T-cell (primary cell): ENCODE results near the gene TRIP13. TPM values are rescaled to one million over a fixed set of nuclear protein-coding genes. Genes with fewer than 3 reads are reported as not detected.

Experiments
- ATAC-seq, 4 experiments: fragments of 200-7000 bp in 3 of 4; fragments of 150-1000 bp in 1 of 4; cut with Tn5 transposase; replicated peaks in 1 of 4; 1 replicate in 3 of 4; 2 replicates in 1 of 4; pipeline ENCODE4 v1.10.0; 2021; ENCODE audit warnings: moderate library complexity in 3 of 4, mild to moderate bottlenecking in 2 of 4, moderate number of reproducible peaks in 1 of 4
- CTCF ChIA-PET, 2 donors: fragments of 300-600 bp; sonication (Branson Sonifier 250); formaldehyde crosslinking; loops; one replicate each; lab custom pipeline; 2022; ENCODE audit warnings: antibody characterized with exemption in 2 of 2; lab: Charles Lee
- POLR2A ChIA-PET, 2 donors: fragments of 300-600 bp; sonication (Branson Sonifier 250); formaldehyde crosslinking; loops; one replicate each; lab custom pipeline; 2022; ENCODE audit warnings: antibody characterized with exemption in 2 of 2; lab: Charles Lee
- DNase-seq, 35 experiments: peaks; one replicate each; pipeline versions ENCODE4 v3.0.0 to v3.0.0-alpha.2; 2013 to 2023
- H3K27ac ChIP-seq: one replicate; pipeline ENCODE4 v1.5.1; 2013; ENCODE audit warnings: low read length
- H3K27me3 ChIP-seq, 2 experiments: replicated peaks in 1 of 2; 1 replicate in 1 of 2; 2 replicates in 1 of 2; pipeline versions ENCODE4 v1.6.1 to v1.7.0; 2013; ENCODE audit warnings: low read length in 1 of 2, mixed read lengths in 1 of 2; ENCODE audit not compliant: control insufficient read depth in 2 of 2, insufficient read depth in 2 of 2; ENCODE audit errors: extremely low read depth in 1 of 2
- H3K36me3 ChIP-seq, 2 donors: 1 replicate in 1 of 2; 2 replicates in 1 of 2; pipeline versions ENCODE4 v1.6.1 to v1.7.0; 2013; ENCODE audit warnings: low read length in 1 of 2; ENCODE audit not compliant: control insufficient read depth in 2 of 2, insufficient read depth in 1 of 2; ENCODE audit errors: extremely low read depth in 1 of 2
- H3K4me1 ChIP-seq, 2 experiments: 1 replicate in 1 of 2; 2 replicates in 1 of 2; pipeline versions ENCODE4 v1.6.1 to v1.7.0; 2013; ENCODE audit warnings: low read length in 2 of 2, mixed read lengths in 1 of 2; ENCODE audit not compliant: insufficient read depth in 2 of 2, control insufficient read depth in 1 of 2; ENCODE audit errors: extremely low read depth in 1 of 2
- H3K4me3 ChIP-seq, 2 donors: 1 replicate in 1 of 2; 2 replicates in 1 of 2; pipeline versions ENCODE4 v1.5.1 to v1.7.0; 2013; ENCODE audit warnings: mild to moderate bottlenecking in 2 of 2, low read length in 1 of 2, moderate library complexity in 1 of 2; ENCODE audit not compliant: control insufficient read depth in 1 of 2; ENCODE audit errors: extremely low read depth in 1 of 2
- H3K9me3 ChIP-seq: 2 replicates; pipeline ENCODE4 v1.7.0; 2013
- H3K27ac Mint-ChIP-seq, 2 donors: one replicate each; pipeline ENCODE4 v1.8.0; 2020 to 2021; ENCODE audit warnings: mild to moderate bottlenecking in 2 of 2, mixed read lengths in 2 of 2
- H3K27me3 Mint-ChIP-seq, 2 donors: one replicate each; pipeline ENCODE4 v1.8.0; 2021 to 2022; ENCODE audit warnings: mixed read lengths in 2 of 2
- H3K36me3 Mint-ChIP-seq: one replicate; pipeline ENCODE4 v1.8.0; 2021; ENCODE audit warnings: mixed read lengths
- H3K4me1 Mint-ChIP-seq, 3 donors: one replicate each; pipeline ENCODE4 v1.8.0; 2020 to 2022; ENCODE audit warnings: mixed read lengths in 3 of 3, mild to moderate bottlenecking in 1 of 3
- H3K4me3 Mint-ChIP-seq, 3 donors: one replicate each; pipeline ENCODE4 v1.8.0; 2020 to 2022; ENCODE audit warnings: mild to moderate bottlenecking in 3 of 3, mixed read lengths in 3 of 3, moderate library complexity in 3 of 3
- H3K9me3 Mint-ChIP-seq, 3 donors: one replicate each; pipeline ENCODE4 v1.8.0; 2020 to 2022; ENCODE audit warnings: mixed read lengths in 3 of 3
- WGBS: methylation state at CpG from one replicate; pipeline ENCODE4 v1.1.5; 2013; ENCODE audit warnings: missing lambda C conversion rate; ENCODE audit not compliant: insufficient coverage; 5-methylcytosine and 5-hydroxymethylcytosine counted together
- total RNA-seq, 35 experiments: library from RNA in 6 of 35; stranded (reverse) in 6 of 35; fragments of 120-200 nt in 1 of 35; gene quantifications; one replicate each; pipeline versions ENCODE4 v1.2.1 to v1.2.4 and lab custom pipeline; 2013 to 2026

Gene TRIP13
- total RNA-seq, 5 donors from 2014 or later (not counting 1 experiment from before 2014, with no cell fraction given) = 0.66 to 1.3 (median 0.95) TPM

DNA sequence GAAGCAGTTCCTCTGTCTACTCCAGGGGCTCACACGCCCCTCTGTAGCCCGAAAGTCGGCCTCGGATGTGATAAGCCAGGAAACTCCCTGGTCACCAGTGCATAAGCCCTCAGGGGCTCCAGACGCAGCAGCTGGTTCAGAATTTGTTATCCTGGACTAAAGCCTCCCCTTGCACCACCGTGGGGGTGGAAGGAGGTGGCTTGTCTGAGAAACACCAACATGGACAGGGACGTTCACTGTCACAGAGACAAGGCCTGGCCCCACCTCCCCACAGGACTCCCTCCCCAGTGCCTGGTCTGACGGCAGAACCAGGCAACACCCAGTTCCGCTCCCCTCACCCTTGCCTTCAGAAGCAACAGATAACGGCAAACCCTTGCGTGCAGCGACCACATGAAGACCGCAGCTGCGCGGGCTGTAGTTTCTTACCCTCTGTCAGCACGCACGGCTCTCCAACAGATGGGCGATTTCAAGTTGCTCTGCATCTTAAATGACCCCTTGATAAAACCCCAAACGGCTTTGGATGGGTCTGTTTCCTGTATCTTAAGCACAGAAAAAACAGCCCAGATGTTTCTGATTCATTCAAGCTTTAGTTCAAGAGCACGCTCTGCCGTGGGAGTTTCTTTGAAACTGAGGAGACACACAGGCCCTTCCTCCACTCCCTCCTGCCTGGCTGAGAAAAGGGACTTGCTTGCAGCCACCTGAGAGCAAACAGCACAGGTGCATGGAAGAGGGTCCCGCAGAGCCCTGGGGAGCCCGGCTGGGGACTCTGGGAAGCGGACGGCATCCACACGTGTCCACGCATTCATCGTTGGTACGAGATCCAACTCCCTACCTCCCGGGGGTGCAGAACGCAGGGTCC lies 71.2 kb downstream of the TRIP13 start:
- H3K27me3 Mint-ChIP-seq = peaks cover 38 to 57% of the 10 kb centered on the region in 2 donors
- POLR2A ChIA-PET = no interaction called here
- peaks cover 2 to 79% of the 10 kb centered on the region in 2 experiments for H3K27me3 ChIP-seq
- no peaks in the 10 kb centered on the region for H3K9me3 Mint-ChIP-seq
- peaks cover 10 to 24% of the 10 kb centered on the region in 2 experiments for H3K4me1 ChIP-seq
- peak overlapping the region; percentile 59 to 64 for H3K27ac Mint-ChIP-seq
- 15% methylated on average over 24 of the region's 31 CpGs for WGBS
- H3K4me3 ChIP-seq = peak overlapping the region in 1 of 2 donors; percentile 58
- H3K36me3 ChIP-seq = no peaks in the 10 kb centered on the region
- ATAC-seq = peak; percentile 83 to 93 (median 88)
- H3K4me3 Mint-ChIP-seq = peak overlapping the region; percentile 69 to 84 (median 71)
- peak in 32 of 35 experiments; percentile 12 to 72 (median 48) for DNase-seq
- CTCF ChIA-PET = no interaction called here
- H3K9me3 ChIP-seq = no peaks in the 10 kb centered on the region
- peaks cover 18 to 29% (median 21%) of the 10 kb centered on the region in 3 donors for H3K4me1 Mint-ChIP-seq
- H3K36me3 Mint-ChIP-seq = no peaks in the 10 kb centered on the region
- no peak overlapping the region for H3K27ac ChIP-seq

DNA sequence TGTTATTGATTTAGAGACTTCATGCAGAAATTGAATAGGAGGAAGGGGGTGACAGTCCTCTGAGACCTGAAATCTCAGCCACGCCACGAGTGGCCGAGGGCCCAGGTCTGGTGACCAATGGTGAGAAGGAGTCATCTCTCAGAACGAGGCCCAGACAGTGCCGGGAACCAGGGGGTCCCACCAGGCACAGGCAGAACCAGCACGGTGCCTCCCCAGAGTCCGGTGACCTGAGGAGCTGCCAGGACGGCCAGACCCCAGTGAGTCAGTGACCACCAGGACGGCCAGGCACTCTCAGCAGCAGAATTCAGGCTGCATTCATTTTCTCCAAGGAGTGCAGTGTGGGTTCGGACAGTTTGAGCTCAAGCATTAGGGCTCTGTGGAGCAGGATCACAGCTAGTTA lies 72.1 kb downstream of the TRIP13 start:
- ChIA-PET POLR2A (no interaction called here), CTCF (no interaction called here)
- Mint-ChIP-seq H3K27ac (no peak overlapping the region), H3K27me3 (peaks cover 47 to 66% of the 10 kb centered on the region in 2 donors), H3K4me3 (peak overlapping the region in 1 of 3 donors; percentile 84), H3K9me3 (no peaks in the 10 kb centered on the region), H3K4me1 (peaks cover 25 to 38% (median 27%) of the 10 kb centered on the region in 3 donors), H3K36me3 (no peaks in the 10 kb centered on the region)
- H3K36me3 ChIP-seq = no peaks in the 10 kb centered on the region
- no peak for ATAC-seq
- H3K9me3 ChIP-seq = no peaks in the 10 kb centered on the region
- H3K4me1 ChIP-seq = peaks cover 10 to 24% of the 10 kb centered on the region in 2 experiments
- no peak overlapping the region for H3K27ac ChIP-seq
- 89% methylated on average over 10 of the region's 10 CpGs for WGBS
- no peak for DNase-seq
- no peak overlapping the region for H3K4me3 ChIP-seq
- peaks cover 2 to 82% of the 10 kb centered on the region in 2 experiments for H3K27me3 ChIP-seq

DNA sequence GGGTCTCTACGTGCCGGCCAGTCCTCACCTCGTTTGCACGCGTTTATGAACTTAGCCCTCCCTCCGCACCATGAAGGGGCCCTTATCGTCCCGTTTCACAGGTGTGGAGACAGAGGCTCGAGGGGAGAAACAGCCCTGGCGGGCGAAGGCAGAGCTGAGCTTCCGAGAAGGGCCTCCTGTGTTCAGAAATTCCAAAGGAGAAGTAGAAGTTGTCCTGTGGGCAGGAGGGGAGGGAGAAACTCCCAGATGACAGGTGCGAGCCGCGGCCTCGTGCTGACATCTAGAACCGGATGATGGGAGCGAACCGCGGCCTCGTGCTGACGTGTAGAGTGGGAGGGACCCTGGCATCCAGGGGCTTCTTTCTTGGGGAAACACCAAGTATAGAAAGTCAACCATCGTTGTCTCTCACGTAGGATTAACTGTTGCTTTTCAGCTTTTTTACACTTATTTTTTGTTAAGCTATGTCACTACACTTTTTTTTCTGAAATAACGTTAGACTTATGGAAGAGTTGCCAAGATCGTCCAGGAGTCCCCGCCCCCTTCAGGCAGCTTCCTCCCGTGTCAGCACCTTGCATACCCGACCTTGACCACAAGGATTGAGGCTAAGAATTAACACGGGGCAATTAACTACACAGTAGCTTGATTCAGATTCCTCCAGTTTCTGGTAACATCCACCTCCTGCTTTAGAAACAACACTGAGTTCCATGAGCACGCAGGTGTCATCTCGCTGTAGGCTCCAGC lies 73.1 kb downstream of the TRIP13 start:
- no peaks in the 10 kb centered on the region for H3K36me3 ChIP-seq
- ChIA-PET POLR2A (no interaction called here), CTCF (no interaction called here)
- ATAC-seq (no peak), DNase-seq (peak in 1 of 35 experiments; percentile 25)
- no peak overlapping the region for H3K27ac ChIP-seq
- no peaks in the 10 kb centered on the region for H3K9me3 ChIP-seq
- no peak overlapping the region for H3K4me3 Mint-ChIP-seq
- no peak overlapping the region for H3K4me3 ChIP-seq
- H3K4me1 Mint-ChIP-seq = peaks cover 23 to 38% (median 27%) of the 10 kb centered on the region in 3 donors
- peaks cover 44 to 60% of the 10 kb centered on the region in 2 donors for H3K27me3 Mint-ChIP-seq
- H3K27ac Mint-ChIP-seq = no peak overlapping the region
- 79% methylated on average over 26 of the region's 32 CpGs for WGBS
- H3K27me3 ChIP-seq = peaks cover 2 to 74% of the 10 kb centered on the region in 2 experiments
- no peaks in the 10 kb centered on the region for H3K36me3 Mint-ChIP-seq
- H3K9me3 Mint-ChIP-seq = no peaks in the 10 kb centered on the region
- peaks cover 10 to 24% of the 10 kb centered on the region in 2 experiments for H3K4me1 ChIP-seq

DNA sequence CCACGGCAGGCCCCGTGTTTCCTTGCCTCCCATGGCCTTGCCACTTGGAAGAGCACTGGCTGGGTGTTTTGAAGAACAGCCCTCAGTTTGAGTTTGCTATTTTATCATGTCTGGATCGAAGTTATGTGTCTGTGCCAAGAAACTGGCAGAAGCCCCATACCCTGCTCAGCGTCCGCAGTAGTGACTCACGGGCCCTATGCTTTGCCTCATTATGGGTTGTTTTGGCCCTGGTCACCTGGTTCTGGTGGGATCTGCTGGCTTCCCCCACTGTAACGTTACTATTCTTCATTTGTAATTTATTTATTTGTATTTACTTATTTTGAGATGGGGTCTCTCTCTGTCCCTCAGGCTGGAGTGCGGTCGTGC lies 73.6 kb downstream of the TRIP13 start:
- no peaks in the 10 kb centered on the region for H3K9me3 ChIP-seq
- Mint-ChIP-seq H3K27ac (no peak overlapping the region), H3K4me3 (no peak overlapping the region), H3K36me3 (no peaks in the 10 kb centered on the region), H3K9me3 (no peaks in the 10 kb centered on the region), H3K4me1 (peaks cover 23 to 38% (median 27%) of the 10 kb centered on the region in 3 donors), H3K27me3 (peaks cover 44 to 58% of the 10 kb centered on the region in 2 donors)
- H3K36me3 ChIP-seq = no peaks in the 10 kb centered on the region
- no peak for ATAC-seq
- ChIA-PET CTCF (no interaction called here), POLR2A (no interaction called here)
- peaks cover 2 to 69% of the 10 kb centered on the region in 2 experiments for H3K27me3 ChIP-seq
- H3K4me1 ChIP-seq = peaks cover 10 to 24% of the 10 kb centered on the region in 2 experiments
- H3K4me3 ChIP-seq = no peak overlapping the region
- H3K27ac ChIP-seq = no peak overlapping the region
- WGBS = 89% methylated on average over 4 of the region's 9 CpGs
- no peak for DNase-seq

DNA sequence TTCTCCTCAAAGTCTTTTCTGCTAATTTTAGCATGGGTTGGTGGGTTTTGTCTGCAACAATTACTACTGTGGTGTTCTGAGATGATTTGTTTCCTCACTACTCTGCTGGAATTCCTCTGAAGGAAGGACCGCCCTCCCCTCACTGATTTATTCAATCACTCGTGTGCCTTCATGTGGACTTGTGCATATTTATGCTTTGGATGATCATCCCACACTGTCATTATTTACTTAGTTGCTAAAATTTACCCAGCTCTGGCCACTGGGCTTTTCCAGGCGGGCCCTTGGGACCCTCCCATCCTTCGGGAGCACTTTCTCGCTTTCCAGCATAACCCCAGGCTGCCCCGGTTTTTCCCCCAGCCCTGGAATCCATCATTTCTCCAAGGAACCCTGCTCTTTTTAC lies 74.3 kb downstream of the TRIP13 start:
- Mint-ChIP-seq H3K4me3 (no peak overlapping the region), H3K27me3 (peaks cover 48 to 58% of the 10 kb centered on the region in 2 donors), H3K4me1 (peaks cover 23 to 38% (median 27%) of the 10 kb centered on the region in 3 donors), H3K9me3 (no peaks in the 10 kb centered on the region), H3K36me3 (no peaks in the 10 kb centered on the region), H3K27ac (no peak overlapping the region)
- DNase-seq = no peak
- H3K36me3 ChIP-seq = no peaks in the 10 kb centered on the region
- POLR2A ChIA-PET = interaction anchor here in 1 of 2 donors (0.7 kb wide), 1 partner anchor 339 kb away, joined by 3 read pairs; no protein-coding TSS in a partner anchor
- no peaks in the 10 kb centered on the region for H3K9me3 ChIP-seq
- CTCF ChIA-PET = no interaction called here
- ATAC-seq = no peak
- H3K27ac ChIP-seq = no peak overlapping the region
- 84% methylated on average over 6 of the region's 6 CpGs for WGBS
- no peak overlapping the region for H3K4me3 ChIP-seq
- peaks cover 2 to 65% of the 10 kb centered on the region in 2 experiments for H3K27me3 ChIP-seq
- H3K4me1 ChIP-seq = peaks cover 10 to 24% of the 10 kb centered on the region in 2 experiments
